ENCODE measurements around the gene HES4. TPM values are rescaled to one million over a fixed set of nuclear protein-coding genes. Genes with fewer than 3 reads are reported as not detected.
A peak's percentile ranks its signal among the peaks of the same experiment; 100 is the strongest.

HES4 gene
- total RNA-seq, 1 donor from 2014 or later: 149 TPM

GRCh38 chr1:975365-975764, 24.5 kb downstream of the HES4 start:
- H3K27ac Mint-ChIP-seq (ENCODE audit: unreplicated experiment): no peak overlapping the region
- H3K9me3 Mint-ChIP-seq (ENCODE audit: unreplicated experiment): no peaks in the 10 kb centered on the region
- no peaks in the 10 kb centered on the region for H3K9me3 ChIP-seq (ENCODE audit: insufficient read depth, low read depth, low read length)
- H3K4me3 ChIP-seq (ENCODE audit: insufficient read depth, low read depth, low read length): no peak overlapping the region
- DNase-seq (ENCODE audit: low read depth) (no peak), FAIRE-seq (no peak)
- H3K9ac ChIP-seq (ENCODE audit: low read length): no peak overlapping the region
- H3K36me3 ChIP-seq (ENCODE audit: insufficient read depth, low read length): no peaks in the 10 kb centered on the region
- H4K20me1 ChIP-seq (ENCODE audit: insufficient read depth, low read length): no peaks in the 10 kb centered on the region
- TF ChIP-seq CTCF (IDR thresholded peaks at IDR 0.05; ENCODE audit: insufficient read depth, low read depth, low read length) (no peak), EZH2 (IDR thresholded peaks at IDR 0.05; ENCODE audit: insufficient read depth, low read length) (no peak)
- H3K4me1 Mint-ChIP-seq (ENCODE audit: low read depth, unreplicated experiment): no peaks in the 10 kb centered on the region
- H3K4me1 ChIP-seq (ENCODE audit: insufficient read depth, low read length): no peaks in the 10 kb centered on the region
- no peaks in the 10 kb centered on the region for H3K79me2 ChIP-seq (ENCODE audit: insufficient read depth, low read length)
- H3K27me3 ChIP-seq (ENCODE audit: insufficient read depth, low read length): no peaks in the 10 kb centered on the region
- peak overlapping the region; percentile 57 for H3K4me3 Mint-ChIP-seq (ENCODE audit: unreplicated experiment)
- no peak overlapping the region for H3K27ac ChIP-seq (ENCODE audit: low read depth, low read length)
- peaks cover 17% of the 10 kb centered on the region for H3K27me3 Mint-ChIP-seq (ENCODE audit: low read depth, unreplicated experiment)
- no peak overlapping the region for H2AFZ ChIP-seq (ENCODE audit: low read depth, low read length)
- H3K36me3 Mint-ChIP-seq (ENCODE audit: low read depth, unreplicated experiment): peaks cover 5% of the 10 kb centered on the region
- H3K4me2 ChIP-seq (ENCODE audit: low read length): no peak overlapping the region

- H3K9me3 Mint-ChIP-seq (ENCODE audit: unreplicated experiment): no peaks in the 10 kb centered on the region
- no peak overlapping the region for H3K27ac ChIP-seq (ENCODE audit: low read depth, low read length)
- no peak overlapping the region for H3K4me2 ChIP-seq (ENCODE audit: low read length)
- no peaks in the 10 kb centered on the region for H3K27me3 ChIP-seq (ENCODE audit: insufficient read depth, low read length)
- H3K4me1 ChIP-seq (ENCODE audit: insufficient read depth, low read length): no peaks in the 10 kb centered on the region
- H3K4me3 ChIP-seq (ENCODE audit: insufficient read depth, low read depth, low read length): no peak overlapping the region
- H3K36me3 ChIP-seq (ENCODE audit: insufficient read depth, low read length): no peaks in the 10 kb centered on the region
- no peaks in the 10 kb centered on the region for H3K79me2 ChIP-seq (ENCODE audit: insufficient read depth, low read length)
- H3K36me3 Mint-ChIP-seq (ENCODE audit: low read depth, unreplicated experiment): peaks cover 5% of the 10 kb centered on the region
- no peak overlapping the region for H3K4me3 Mint-ChIP-seq (ENCODE audit: unreplicated experiment)
- DNase-seq (ENCODE audit: low read depth) (no peak), FAIRE-seq (no peak)
- no peak overlapping the region for H3K27ac Mint-ChIP-seq (ENCODE audit: unreplicated experiment)
- H3K4me1 Mint-ChIP-seq (ENCODE audit: low read depth, unreplicated experiment): no peaks in the 10 kb centered on the region
- H2AFZ ChIP-seq (ENCODE audit: low read depth, low read length): no peak overlapping the region
- H3K9me3 ChIP-seq (ENCODE audit: insufficient read depth, low read depth, low read length): no peaks in the 10 kb centered on the region
- H3K9ac ChIP-seq (ENCODE audit: low read length): no peak overlapping the region
- peaks cover 14% of the 10 kb centered on the region for H3K27me3 Mint-ChIP-seq (ENCODE audit: low read depth, unreplicated experiment)
- TF ChIP-seq CTCF (IDR thresholded peaks at IDR 0.05; ENCODE audit: insufficient read depth, low read depth, low read length) (no peak), EZH2 (IDR thresholded peaks at IDR 0.05; ENCODE audit: insufficient read depth, low read length) (no peak)
- H4K20me1 ChIP-seq (ENCODE audit: insufficient read depth, low read length): no peaks in the 10 kb centered on the region
These were observed 25.1 kb downstream of the HES4 start for GRCh38 chr1:974687-975328.

GRCh38 chr1:974293-974640, 25.6 kb downstream of the HES4 start:
- Histone ChIP-seq H3K9ac (ENCODE audit: low read length) (no peak overlapping the region), H3K9me3 (ENCODE audit: insufficient read depth, low read depth, low read length) (no peaks in the 10 kb centered on the region), H3K27me3 (ENCODE audit: insufficient read depth, low read length) (no peaks in the 10 kb centered on the region), H3K27ac (ENCODE audit: low read depth, low read length) (no peak overlapping the region), H3K4me2 (ENCODE audit: low read length) (no peak overlapping the region), H3K4me1 (ENCODE audit: insufficient read depth, low read length) (no peaks in the 10 kb centered on the region), H3K36me3 (ENCODE audit: insufficient read depth, low read length) (no peaks in the 10 kb centered on the region), H3K4me3 (ENCODE audit: insufficient read depth, low read depth, low read length) (no peak overlapping the region), H3K79me2 (ENCODE audit: insufficient read depth, low read length) (no peaks in the 10 kb centered on the region), H4K20me1 (ENCODE audit: insufficient read depth, low read length) (peaks cover 4% of the 10 kb centered on the region), H2AFZ (ENCODE audit: low read depth, low read length) (no peak overlapping the region)
- H3K36me3 Mint-ChIP-seq (ENCODE audit: low read depth, unreplicated experiment): peaks cover 5% of the 10 kb centered on the region
- TF ChIP-seq CTCF (IDR thresholded peaks at IDR 0.05; ENCODE audit: insufficient read depth, low read depth, low read length) (no peak), EZH2 (IDR thresholded peaks at IDR 0.05; ENCODE audit: insufficient read depth, low read length) (no peak)
- no peaks in the 10 kb centered on the region for H3K4me1 Mint-ChIP-seq (ENCODE audit: low read depth, unreplicated experiment)
- H3K9me3 Mint-ChIP-seq (ENCODE audit: unreplicated experiment): no peaks in the 10 kb centered on the region
- no peak overlapping the region for H3K4me3 Mint-ChIP-seq (ENCODE audit: unreplicated experiment)
- no peak overlapping the region for H3K27ac Mint-ChIP-seq (ENCODE audit: unreplicated experiment)
- no peak for FAIRE-seq
- DNase-seq (ENCODE audit: low read depth): no peak
- H3K27me3 Mint-ChIP-seq (ENCODE audit: low read depth, unreplicated experiment): peaks cover 17% of the 10 kb centered on the region
